Esophagus squamous epithelium (tissue), 5 donors: ENCODE results near the gene SLC25A33. TPM values are rescaled to one million over a fixed set of nuclear protein-coding genes. Genes with fewer than 3 reads are reported as not detected.
"Not testable (repeated sequence)": the region's sequence is repeated elsewhere in the genome, so short reads cannot be mapped to it uniquely, and the experiment has no call there.

ENCODE experiments used
- DNase-seq: peaks from one replicate; lab custom pipeline; 2025; lab: John Stamatoyannopoulos, UW
- H3K27ac ChIP-seq, 4 donors: fragments of 200-600 bp; sonication (generic); one replicate each; pipeline ENCODE4 v1.5.1; 2016 to 2019; ENCODE audit warnings: mild to moderate bottlenecking in 1 of 4
- H3K27me3 ChIP-seq, 4 donors: fragments of 200-600 bp; sonication (generic); 1 replicate in 3 of 4; 2 replicates in 1 of 4; pipeline versions ENCODE4 v1.5.1 to v1.6.0; 2017 to 2021; ENCODE audit warnings: antibody characterized with exemption in 1 of 4
- H3K36me3 ChIP-seq, 3 donors: fragments of 200-600 bp; sonication (generic); one replicate each; pipeline ENCODE4 v1.5.1; 2016 to 2019
- H3K4me1 ChIP-seq, 3 donors: fragments of 200-600 bp; sonication (generic); one replicate each; pipeline ENCODE4 v1.5.1; 2017 to 2019
- H3K4me3 ChIP-seq, 4 donors: fragments of 200-600 bp; sonication (generic); 1 replicate in 3 of 4; 2 replicates in 1 of 4; pipeline ENCODE4 v1.5.1; 2016 to 2019; ENCODE audit warnings: mild to moderate bottlenecking in 2 of 4, moderate library complexity in 1 of 4
- H3K9me3 ChIP-seq, 3 donors: fragments of 200-600 bp; sonication (generic); one replicate each; pipeline ENCODE4 v1.5.1; 2016 to 2019
- CTCF ChIP-seq, 6 experiments: fragments of 450-650 bp in 4 of 6; fragments of 200-600 bp in 2 of 6; sonication (generic) in 2 of 6; IDR thresholded peaks; one replicate each; pipeline ENCODE4 v1.5.1; 2016 to 2019; ENCODE audit warnings: antibody characterized with exemption in 6 of 6, mild to moderate bottlenecking in 4 of 6, moderate library complexity in 4 of 6
- POLR2A ChIP-seq, 4 donors: fragments of 450-650 bp; IDR thresholded peaks; one replicate each; pipeline ENCODE4 v1.6.1; 2017; ENCODE audit warnings: antibody characterized with exemption in 4 of 4, mild to moderate bottlenecking in 4 of 4, moderate library complexity in 3 of 4
- WGBS, 2 donors: methylation state at CpG; one replicate each; pipeline ENCODE4 v1.1.5; 2018; 5-methylcytosine and 5-hydroxymethylcytosine counted together
- intact Hi-C: fragments of 100-400 bp; cut with DNase I; formaldehyde crosslinking; loops from one replicate; pipeline ENCODE4 v1.15.0; 2022
- total RNA-seq, 4 donors: library from RNA; depleted of rRNA; stranded (reverse); fragments of >200 nt; gene quantifications; one replicate each; pipeline ENCODE4 v1.1.0, GENCODE V29; 2016
- donor health status: DM: yes; HTN: yes; CAD: no.

The SLC25A33 gene
- total RNA-seq, 4 donors from 2014 or later, result 4.2 to 7.2 (median 5.7) TPM

GRCh38 chr1:9506901-9507300, 32.4 kb upstream of the SLC25A33 start:
- no peaks in the 10 kb centered on the region for H3K9me3 ChIP-seq
- no peaks in the 10 kb centered on the region for H3K27me3 ChIP-seq
- 81 to 86% methylated on average over 8 of the region's 8 CpGs for WGBS, 2 donors
- intact Hi-C loops, result no loop called here
- peaks cover 0 to under 1% (median 0%) of the 10 kb centered on the region in 3 donors for H3K4me1 ChIP-seq
- no peak for DNase-seq
- no peaks in the 10 kb centered on the region for H3K36me3 ChIP-seq
- TF ChIP-seq POLR2A (IDR thresholded peaks at IDR 0.05) (no peak), CTCF (IDR thresholded peaks at IDR 0.05) (no peak)
- H3K4me3 ChIP-seq, result no peak overlapping the region
- H3K27ac ChIP-seq, result no peak overlapping the region

- Histone ChIP-seq H3K9me3 (no peaks in the 10 kb centered on the region), H3K36me3 (no peaks in the 10 kb centered on the region), H3K27me3 (no peaks in the 10 kb centered on the region), H3K4me3 (no peak overlapping the region), H3K27ac (no peak overlapping the region), H3K4me1 (peaks cover 0 to 5% (median 0%) of the 10 kb centered on the region in 3 donors)
- 94 to 98% methylated on average over 6 of the region's 6 CpGs for WGBS, 2 donors
- no peak for DNase-seq
- intact Hi-C loops, result no loop called here
- no peak for TF ChIP-seq POLR2A (IDR thresholded peaks at IDR 0.05)
Measured at GRCh38 chr1:9510130-9510529, 29.1 kb upstream of the SLC25A33 start.

GRCh38 chr1:9515550-9515949, 23.7 kb upstream of the SLC25A33 start:
- H3K27me3 ChIP-seq, H3K36me3 ChIP-seq, H3K9me3 ChIP-seq, DNase-seq, H3K27ac ChIP-seq, H3K4me3 ChIP-seq, H3K4me1 ChIP-seq, intact Hi-C loops: not testable (repeated sequence)
- 81 to 86% methylated on average over 9 of the region's 9 CpGs for WGBS, 2 donors

- no peak for DNase-seq
- intact Hi-C loops, result no loop called here
- WGBS, 2 donors, result 69 to 86% methylated on average over 5 to 7 of the region's 10 CpGs
- no peak overlapping the region for H3K4me3 ChIP-seq
- peaks cover 0 to 6% (median 0%) of the 10 kb centered on the region in 4 donors for H3K27me3 ChIP-seq
- H3K36me3 ChIP-seq, result no peaks in the 10 kb centered on the region
- TF ChIP-seq CTCF (IDR thresholded peaks at IDR 0.05), result no peak
- no peak for TF ChIP-seq POLR2A (IDR thresholded peaks at IDR 0.05)
- no peaks in the 10 kb centered on the region for H3K4me1 ChIP-seq
- H3K9me3 ChIP-seq, result no peaks in the 10 kb centered on the region
- H3K27ac ChIP-seq, result no peak overlapping the region
Measured at GRCh38 chr1:9518454-9518998, 20.7 kb upstream of the SLC25A33 start.

- H3K36me3 ChIP-seq, result no peaks in the 10 kb centered on the region
- TF ChIP-seq CTCF (IDR thresholded peaks at IDR 0.05) (no peak), POLR2A (IDR thresholded peaks at IDR 0.05) (no peak)
- peaks cover 0 to 6% (median 0%) of the 10 kb centered on the region in 4 donors for H3K27me3 ChIP-seq
- no peaks in the 10 kb centered on the region for H3K4me1 ChIP-seq
- no peak overlapping the region for H3K27ac ChIP-seq
- DNase-seq, result no peak
- no peaks in the 10 kb centered on the region for H3K9me3 ChIP-seq
- WGBS, 2 donors, result 49 to 54% methylated on average over 4 to 7 of the region's 8 CpGs
- intact Hi-C loops, result no loop called here
- no peak overlapping the region for H3K4me3 ChIP-seq
Measured at GRCh38 chr1:9520411-9520810, 18.9 kb upstream of the SLC25A33 start.

- no peak for TF ChIP-seq POLR2A (IDR thresholded peaks at IDR 0.05)
- no peak for TF ChIP-seq CTCF (IDR thresholded peaks at IDR 0.05)
Measured at GRCh38 chr1:9529190-9529589, 10.1 kb upstream of the SLC25A33 start.

More at GRCh38 chr1:9529190-9529589, 10.1 kb upstream of the SLC25A33 start:
- Histone ChIP-seq H3K4me3 (no peak overlapping the region), H3K9me3 (no peaks in the 10 kb centered on the region), H3K27me3 (no peaks in the 10 kb centered on the region), H3K4me1 (peaks cover 0 to 21% (median 3%) of the 10 kb centered on the region in 3 donors), H3K36me3 (no peaks in the 10 kb centered on the region), H3K27ac (no peak overlapping the region)
- intact Hi-C loops, result no loop called here
- 52 to 69% methylated on average over 4 to 8 of the region's 8 CpGs for WGBS, 2 donors
- no peak for DNase-seq
